OCI-LY3 (cell line): ENCODE results near the gene FDPS.

ENCODE experiments used
- CTCF ChIP-seq: fragments of 200-600, 300-600 bp; sonication (generic); IDR thresholded peaks from 2 replicates; pipeline ENCODE4 v1.5.1; 2014; ENCODE audit warnings: antibody characterized with exemption, low read length, low read depth
- EZH2phosphoT487 ChIP-seq: fragments of 200-600 bp; shearing (Covaris generic); IDR thresholded peaks from 2 replicates; pipeline ENCODE4 v1.6.1; 2018; ENCODE audit warnings: antibody characterized with exemption, mixed run types, low read depth

GRCh38 chr1:155352631-155353030, 44.0 kb downstream of the FDPS start:
- TF ChIP-seq CTCF (no peak), EZH2phosphoT487 (no peak)
